ENCODE data around the gene NCDN.

Gene NCDN

DNA sequence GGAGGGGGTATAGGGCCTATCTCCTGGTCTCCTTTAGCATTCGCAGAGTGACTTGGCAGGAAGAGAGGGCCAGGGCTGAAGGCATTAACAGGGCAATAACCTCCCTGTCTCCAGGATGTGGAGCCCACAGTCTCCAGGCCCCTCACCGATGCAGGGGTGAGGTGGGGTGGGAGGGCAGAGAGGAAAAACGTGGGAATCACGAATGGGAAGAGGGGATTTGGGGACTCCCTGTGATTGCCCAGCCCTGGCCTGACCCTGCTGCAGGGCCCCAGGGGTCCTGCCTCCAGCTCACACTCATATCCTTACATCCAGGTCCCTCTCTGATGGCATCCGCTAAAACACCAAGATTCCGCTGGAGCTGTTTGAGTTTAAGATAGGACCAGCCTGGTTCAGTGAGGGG, 30.1 kb downstream of the NCDN start:
- no peak overlapping the region for H3K4me3 ChIP-seq (ENCODE audit: low read length)
- TF ChIP-seq, protein P1, sequence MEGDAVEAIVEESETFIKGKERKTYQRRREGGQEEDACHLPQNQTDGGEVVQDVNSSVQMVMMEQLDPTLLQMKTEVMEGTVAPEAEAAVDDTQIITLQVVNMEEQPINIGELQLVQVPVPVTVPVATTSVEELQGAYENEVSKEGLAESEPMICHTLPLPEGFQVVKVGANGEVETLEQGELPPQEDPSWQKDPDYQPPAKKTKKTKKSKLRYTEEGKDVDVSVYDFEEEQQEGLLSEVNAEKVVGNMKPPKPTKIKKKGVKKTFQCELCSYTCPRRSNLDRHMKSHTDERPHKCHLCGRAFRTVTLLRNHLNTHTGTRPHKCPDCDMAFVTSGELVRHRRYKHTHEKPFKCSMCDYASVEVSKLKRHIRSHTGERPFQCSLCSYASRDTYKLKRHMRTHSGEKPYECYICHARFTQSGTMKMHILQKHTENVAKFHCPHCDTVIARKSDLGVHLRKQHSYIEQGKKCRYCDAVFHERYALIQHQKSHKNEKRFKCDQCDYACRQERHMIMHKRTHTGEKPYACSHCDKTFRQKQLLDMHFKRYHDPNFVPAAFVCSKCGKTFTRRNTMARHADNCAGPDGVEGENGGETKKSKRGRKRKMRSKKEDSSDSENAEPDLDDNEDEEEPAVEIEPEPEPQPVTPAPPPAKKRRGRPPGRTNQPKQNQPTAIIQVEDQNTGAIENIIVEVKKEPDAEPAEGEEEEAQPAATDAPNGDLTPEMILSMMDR (conservative IDR thresholded peaks at IDR 0.05; ENCODE audit: low read depth, low read length), result no peak
- DNase-seq (ENCODE audit: low read depth), result no peak

- TF ChIP-seq, protein P1 (conservative IDR thresholded peaks at IDR 0.05; ENCODE audit: low read depth, low read length), result no peak
- DNase-seq (ENCODE audit: low read depth), result no peak
- H3K4me3 ChIP-seq (ENCODE audit: low read length), result no peak overlapping the region
Measured at GRCh38 chr1:35588197-35588910, 30.8 kb downstream of the NCDN start.

DNA sequence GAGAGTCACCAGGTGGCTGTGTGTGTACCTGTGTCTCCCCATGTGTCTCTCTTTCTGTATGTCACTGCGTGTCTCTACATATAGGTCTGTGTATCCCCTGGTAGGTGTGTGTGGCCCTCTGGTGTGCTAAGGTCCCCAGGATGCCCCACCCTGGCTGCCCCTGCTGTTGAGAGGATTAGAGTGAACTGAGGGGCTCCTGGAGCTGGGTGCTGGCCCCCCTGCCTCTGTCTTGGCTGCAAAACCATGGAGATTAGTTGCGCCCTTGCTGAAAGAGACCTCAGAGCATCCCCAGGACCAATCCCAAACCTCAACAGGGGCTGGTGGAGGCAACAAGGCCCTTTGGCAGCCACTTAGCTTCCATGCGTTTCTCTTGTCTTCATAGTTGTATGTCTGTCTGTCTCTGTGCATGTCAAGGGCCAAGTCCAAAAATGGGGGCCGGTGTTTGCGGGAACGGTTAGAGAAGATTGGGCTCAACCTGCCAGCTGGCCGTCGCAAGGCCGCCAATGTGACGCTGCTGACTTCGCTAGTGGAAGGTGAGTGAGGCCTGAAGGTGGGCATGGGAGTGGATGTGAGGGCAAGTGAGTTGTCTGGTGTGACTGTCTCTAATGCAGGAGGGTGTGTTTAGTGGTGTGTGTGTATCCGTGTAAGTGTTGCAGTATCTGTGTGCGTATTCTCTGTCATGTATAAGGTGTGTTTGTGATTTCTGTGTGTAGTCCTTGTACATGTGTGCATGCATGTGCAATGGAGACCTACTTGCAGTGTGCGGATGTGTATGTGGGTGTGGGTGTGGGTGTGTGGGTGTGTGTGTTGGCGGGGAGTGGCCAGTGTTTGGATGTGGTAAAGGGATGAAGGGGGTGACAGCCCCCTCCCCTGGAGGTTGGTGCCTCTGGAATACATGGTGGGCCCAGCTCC, 32.2 kb downstream of the NCDN start:
- TF ChIP-seq, protein P1 (conservative IDR thresholded peaks at IDR 0.05; ENCODE audit: low read depth, low read length), result no peak
- DNase-seq (ENCODE audit: low read depth), result no peak

GRCh38 chr1:35590476-35591040, 33.0 kb downstream of the NCDN start:
- H3K4me3 ChIP-seq (ENCODE audit: low read length), result no peak overlapping the region
- DNase-seq (ENCODE audit: low read depth), result no peak
- TF ChIP-seq, protein P1 (conservative IDR thresholded peaks at IDR 0.05; ENCODE audit: low read depth, low read length), result no peak

More for the DNA sequence above, 32.2 kb downstream of the NCDN start:
- no peak overlapping the region for H3K4me3 ChIP-seq (ENCODE audit: low read length)

- no peak overlapping the region for H3K4me3 ChIP-seq (ENCODE audit: low read length)
- no peak for DNase-seq (ENCODE audit: low read depth)
- TF ChIP-seq, protein P1 (conservative IDR thresholded peaks at IDR 0.05; ENCODE audit: low read depth, low read length), result no peak
Measured at GRCh38 chr1:35591211-35591610, 33.6 kb downstream of the NCDN start.

DNA sequence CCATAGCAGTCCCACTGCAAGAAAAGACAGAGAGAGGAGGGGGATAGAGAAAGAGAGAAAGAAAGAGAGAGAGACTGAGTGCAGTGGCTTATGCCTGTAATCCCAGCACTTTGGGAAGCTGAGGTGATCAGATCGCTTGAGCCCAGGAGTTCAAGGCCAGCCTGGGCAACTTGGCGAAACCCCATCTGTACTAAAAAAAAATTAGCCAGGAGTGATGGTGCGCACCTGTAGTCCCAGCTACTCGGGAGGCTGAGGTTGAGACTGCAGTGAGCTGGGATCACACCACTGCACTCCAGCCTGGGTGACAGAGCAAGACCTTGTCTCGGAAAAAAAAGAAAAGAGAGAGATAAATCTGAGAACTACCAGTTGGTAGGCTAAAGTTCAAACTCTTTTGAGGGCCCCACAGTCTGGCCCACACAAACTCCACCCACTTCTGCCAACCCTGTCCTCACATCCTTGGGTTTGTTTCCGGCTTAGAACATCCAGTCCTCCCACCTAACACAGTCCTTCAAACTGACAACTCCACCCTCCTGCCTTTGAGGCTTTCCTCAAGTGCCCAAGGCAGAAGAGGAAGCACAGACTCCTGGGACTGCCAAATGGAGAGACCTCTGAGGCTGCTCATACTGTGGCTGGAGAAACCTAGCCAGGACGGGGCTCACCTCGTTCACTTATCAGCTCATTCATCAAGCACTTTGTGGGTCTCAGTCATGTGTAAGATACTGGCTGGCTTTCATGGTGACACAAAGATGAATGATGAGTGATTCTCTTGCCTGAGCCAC, 35.6 kb downstream of the NCDN start:
- no peak overlapping the region for H3K4me3 ChIP-seq (ENCODE audit: low read length)
- TF ChIP-seq, protein P1 (conservative IDR thresholded peaks at IDR 0.05; ENCODE audit: low read depth, low read length), result no peak
- DNase-seq (ENCODE audit: low read depth), result no peak
